Measurements from ENCODE around the gene SLC43A3.
A peak's percentile ranks its signal among the peaks of the same experiment; 100 is the strongest.

SLC43A3 gene

DNA sequence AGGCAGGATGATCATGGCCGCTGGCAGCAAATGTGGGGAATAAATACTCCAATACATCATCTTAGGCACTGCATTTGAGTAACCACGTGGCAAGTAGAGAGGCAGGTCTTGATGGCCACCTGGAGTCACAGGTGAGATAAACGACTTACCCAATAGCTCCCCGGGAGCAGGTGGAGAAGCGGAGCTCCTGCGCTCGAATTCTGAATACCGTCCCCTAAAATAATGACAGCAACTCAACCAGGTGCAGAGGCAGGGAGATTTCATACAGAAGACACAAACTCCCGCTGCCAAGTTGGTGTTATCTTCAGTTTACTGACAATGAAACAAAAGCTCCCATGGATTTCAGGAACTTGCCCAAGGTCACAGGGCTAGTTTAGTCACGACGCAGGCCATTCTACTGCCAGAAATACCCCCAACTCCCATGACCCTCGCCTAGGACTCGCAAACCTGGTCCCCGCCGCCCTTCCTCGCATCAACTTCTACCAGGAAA is 437 bp downstream of the SLC43A3 start:
- DNase-seq: peak; percentile 33

DNA sequence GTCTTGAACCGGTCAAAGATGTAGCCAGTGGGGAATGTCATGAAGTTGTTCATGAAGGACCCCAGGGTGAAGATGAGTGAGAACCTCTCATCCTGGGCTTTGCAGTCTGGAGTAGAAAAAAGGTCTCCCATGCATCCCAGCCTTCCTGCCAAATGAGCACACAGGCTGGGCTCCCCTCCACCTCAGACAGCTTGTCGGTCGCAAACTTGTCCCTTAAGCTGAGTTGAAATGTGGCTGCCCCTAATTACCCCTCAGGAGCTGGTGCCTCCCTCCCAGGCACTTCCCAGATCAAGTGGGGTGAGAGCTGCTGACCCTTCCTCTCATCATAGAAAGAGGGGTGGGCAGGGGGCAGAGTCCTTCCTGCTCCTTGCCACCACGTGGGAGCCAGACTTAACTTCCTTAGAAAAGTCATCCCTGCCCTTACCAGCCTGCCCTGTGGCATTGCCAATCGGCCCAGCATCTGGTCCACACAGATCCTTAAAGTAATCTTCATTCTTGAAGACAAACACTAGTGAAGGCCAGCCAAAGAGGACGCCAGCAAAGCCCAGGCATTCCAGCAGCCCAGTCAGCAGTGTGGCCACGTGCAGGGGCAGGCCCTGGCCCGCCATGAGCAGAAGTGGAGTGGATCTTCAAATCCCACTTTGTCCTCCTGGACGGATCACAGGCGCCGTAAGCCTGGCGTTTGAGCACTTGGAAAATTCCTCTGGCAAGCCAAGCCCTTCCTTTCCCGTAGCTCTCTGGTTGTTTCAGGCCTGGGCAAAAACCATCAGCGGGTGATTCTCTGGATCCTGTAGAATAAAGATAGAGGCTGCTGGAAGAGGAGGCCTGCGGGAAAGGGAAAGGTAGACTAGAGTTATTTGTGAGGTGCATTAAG is 1.1 kb downstream of the SLC43A3 start:
- peak; percentile 23 for DNase-seq

DNA sequence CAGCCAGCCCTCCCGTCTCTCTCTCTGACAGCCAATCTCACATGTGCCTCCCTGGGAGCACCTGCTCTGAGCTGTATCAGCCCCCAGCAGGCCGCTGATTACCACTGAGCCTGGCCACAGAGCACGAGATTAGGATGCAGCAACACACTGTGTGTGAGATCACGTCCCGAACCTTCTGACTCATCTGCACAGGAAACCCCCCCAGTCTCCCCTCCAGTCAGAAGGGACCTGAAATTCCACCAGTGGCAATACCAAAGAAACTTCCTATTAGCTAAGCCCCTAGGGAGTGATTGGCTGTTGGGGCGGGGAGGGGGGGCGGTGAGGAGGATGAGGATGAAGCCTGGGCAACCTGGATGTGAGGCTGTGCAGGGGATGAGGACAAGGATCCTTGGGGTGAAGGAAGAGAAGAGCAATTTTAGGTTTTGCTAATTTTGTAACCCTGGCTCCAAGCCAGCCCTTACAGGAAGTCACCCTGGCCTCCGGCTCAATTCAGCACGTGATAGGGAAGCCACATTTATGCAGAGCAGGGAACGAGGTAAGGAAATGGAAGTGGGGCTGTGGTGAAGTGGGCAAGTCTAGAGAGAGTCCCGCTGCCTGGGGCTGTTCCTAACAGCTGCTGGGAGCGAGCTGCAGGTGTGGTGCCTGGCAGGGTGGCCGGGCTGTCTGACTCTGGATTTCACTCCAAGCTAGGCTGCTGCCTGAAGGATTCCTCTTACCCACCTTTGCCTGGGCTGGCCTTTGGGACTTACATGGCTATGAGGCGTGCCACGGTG is 1.9 kb downstream of the SLC43A3 start:
- DNase-seq: peak; percentile 98

DNA sequence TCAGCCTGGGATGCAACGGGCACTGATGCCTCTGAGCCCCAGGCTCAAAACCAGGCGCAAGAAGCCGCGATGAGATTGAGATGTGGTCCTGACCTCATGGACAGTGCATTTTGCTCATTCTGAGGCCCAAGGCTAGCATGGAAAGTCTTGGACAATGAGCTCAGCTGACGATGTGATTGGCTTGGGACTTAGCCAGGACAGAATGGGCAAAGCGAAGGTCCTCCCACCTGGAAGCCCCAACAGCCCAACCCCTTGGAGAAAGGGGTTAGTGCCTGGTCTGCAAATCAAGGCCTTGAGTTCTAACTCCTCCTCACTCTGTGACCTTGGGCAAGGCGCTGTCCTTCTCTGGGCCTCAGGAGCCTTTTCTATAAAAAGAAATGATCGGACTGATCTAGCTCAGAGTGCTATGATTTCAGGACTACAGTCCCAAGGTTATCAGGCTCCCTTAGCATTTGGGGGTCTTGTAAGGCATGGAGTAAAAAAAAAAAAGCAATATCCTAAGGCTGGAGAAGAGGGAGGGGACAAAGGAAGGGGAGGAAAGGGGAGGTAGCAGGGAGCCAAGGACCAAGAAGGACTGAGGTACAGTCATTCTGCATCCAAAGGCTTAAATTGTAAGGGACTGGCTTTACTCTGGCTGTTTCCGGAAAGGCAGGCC is 2.7 kb downstream of the SLC43A3 start:
- DNase-seq: no peak

DNA sequence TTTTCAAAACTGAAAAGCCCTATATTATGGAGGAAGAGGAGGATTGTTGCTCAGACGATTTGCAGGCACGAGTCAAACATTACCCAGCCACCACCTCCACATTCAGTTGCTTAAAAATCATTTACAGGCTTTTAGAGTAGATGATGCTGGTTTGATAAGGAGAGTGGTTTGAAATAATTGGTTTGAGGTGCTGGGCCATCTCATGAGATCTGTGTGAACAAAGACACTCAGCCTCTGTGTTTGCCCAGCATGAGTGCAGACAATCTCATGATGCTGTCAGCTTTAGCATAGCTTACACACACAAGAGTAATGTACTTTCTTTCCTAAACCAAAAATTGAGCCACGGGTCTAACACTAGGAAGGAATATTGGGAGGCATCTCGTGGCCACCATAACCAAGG is 4.3 kb downstream of the SLC43A3 start:
- no peak for DNase-seq

DNA sequence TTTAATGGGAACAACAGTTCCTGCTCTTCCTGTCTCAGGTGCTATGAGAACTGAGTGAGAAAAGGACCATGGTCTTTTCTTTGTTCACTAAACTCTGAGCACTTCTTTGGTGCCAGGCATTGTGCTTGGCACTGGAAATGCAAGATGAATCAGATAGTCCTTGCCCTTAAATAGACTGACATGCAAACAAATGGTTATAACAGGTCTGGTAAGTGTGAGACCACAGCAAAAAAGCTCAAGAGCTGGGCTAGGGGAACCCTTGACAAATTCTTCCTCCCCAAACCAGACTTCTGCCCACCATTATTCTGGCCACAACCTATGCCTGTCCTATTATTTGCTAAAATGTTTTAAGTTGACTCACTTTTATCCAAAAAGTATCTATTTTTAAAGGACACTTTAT is 5.1 kb downstream of the SLC43A3 start:
- no peak for DNase-seq

DNA sequence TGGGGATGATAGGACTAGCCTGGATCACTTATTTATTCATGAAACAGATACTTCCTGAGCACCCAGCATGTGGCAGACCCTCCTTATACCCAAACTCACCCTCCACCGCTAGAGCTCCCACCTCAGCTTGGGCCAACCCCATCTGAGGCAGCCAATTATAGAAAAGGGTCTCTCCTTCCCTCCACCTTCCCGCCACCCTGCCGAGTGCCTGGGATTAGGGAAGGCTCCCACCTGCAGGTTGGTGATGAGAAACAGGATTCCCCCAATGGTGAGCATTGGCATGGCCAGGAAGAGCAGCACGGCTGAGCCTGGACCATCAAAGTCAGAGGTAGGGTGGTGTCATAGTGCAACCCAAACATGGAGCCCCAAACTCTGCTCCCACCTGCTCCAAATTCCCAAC is 5.9 kb downstream of the SLC43A3 start:
- no peak for DNase-seq

DNA sequence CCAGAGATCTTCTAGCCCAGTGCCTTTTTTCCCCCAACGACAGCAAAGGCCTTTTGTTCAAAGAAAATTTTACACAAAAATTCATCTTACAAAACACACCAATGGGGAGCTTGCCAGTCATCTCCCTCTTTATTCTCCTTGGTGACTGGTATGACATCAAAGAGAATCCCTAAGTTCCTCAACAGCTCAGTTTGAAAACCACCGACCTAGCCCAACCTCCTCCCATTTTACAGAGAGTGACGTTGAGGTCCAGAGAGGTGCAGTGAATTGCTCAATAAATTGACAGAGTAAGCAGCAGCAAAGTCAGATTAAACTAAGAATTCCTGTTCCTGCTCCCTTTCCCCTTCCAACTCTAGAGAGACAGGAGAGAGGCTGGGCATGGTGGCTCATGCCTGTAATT is 7.8 kb downstream of the SLC43A3 start:
- no peak for DNase-seq

DNA sequence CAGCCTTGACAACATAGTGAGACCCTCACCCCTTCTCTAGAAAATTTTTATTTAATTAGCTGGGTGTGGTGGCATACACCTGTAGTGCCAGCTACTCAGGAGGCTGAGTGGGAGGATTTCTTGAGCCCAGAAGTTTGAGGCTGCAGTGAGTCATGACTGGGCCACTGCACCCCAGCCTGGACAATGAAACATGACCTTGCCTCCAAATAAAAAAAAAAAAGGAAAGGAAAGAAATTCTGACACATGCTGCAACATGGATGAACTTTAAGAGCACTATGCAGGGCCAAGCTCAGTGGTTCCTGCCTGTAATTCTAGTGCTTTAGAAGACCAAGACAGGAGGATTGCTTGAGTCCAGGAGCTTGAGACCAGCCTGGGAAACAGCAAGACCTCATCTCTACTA is 8.8 kb downstream of the SLC43A3 start:
- no peak for DNase-seq

DNA sequence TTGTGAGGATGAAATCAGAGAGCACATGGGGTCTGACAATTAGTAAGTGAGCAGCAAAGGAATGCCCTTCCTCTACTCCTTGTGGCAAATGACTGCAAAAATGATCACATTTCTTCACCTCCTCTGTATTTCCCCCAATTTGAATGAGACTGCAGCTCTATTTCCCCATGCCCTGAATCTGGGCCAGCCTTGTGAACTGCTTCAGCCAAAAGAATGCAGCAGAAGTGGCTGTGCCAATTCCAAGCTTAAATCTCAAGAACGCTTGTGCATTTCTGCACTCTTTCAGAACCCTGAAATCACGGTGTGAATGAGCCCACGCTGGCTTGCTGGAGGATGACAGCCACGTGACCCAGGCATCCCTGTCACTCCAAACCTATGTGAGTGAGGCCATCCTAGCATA is 9.9 kb downstream of the SLC43A3 start:
- no peak for DNase-seq

DNA sequence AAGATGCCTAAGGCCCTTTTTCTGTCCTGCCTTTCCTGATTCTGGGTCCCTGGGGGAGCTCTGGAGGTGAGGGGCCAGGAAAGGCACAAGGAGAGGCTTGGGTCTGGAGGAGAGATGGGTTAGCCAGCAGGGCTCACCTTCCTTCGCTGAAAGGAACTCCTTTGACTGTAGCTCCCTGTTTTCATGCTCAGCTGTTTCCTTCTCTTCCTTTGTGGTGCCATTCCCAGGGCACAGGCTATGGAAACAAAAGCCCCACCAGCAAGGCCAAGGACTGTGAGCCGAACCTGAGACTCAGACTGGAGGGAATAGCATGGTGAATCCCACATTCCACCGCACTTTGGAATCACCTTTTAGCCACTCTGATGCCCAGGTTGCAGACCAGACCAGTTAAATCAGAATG is 10.5 kb downstream of the SLC43A3 start:
- no peak for DNase-seq

DNA sequence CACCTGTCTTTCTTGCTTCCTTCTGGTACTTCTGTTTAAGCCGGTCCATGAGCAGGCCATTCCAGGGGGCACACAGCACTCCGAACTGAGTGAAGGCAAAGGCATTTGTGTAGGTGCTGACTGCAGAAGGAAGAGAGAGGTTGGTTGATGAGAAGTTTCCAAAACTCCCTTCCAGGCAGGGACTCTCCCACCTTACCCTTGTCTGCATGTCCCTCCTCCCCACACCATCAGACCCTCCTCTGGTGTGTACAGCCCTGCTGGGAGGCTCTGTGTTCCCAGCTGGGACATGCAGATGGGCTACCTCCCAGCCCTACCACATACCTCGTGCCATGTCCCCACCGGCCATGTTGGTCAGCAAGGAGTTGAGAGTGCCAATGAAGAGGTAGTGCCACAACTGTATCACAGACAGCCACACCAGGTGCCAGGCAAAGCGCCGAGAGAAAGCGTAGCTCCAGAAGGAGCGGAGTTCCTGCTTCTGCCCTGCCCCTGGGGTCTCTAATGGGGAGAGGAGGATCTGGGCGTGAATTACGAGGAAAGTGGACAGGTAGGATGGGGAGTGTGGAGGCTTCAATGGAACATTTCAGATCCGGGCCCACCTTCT is 12.2 kb downstream of the SLC43A3 start:
- DNase-seq: no peak

DNA sequence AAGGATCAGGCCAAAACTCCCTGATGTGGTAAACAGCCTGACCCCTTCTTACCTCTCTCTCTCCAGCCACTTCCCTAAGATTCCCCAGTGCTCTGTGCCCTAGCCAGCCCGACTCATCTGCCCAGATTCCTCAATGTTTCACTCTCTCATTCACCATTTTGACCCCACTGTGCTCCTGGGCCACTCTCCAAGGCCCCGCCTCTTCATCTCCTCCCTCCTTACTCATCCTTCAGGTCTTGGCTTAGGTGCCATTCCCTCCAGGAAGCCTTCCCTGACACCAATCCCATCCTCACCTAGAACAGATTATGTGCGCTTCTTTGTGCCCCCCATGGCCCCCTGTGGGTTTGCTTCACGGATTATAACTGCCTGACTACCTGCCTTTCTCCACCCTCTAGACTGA is 13.2 kb downstream of the SLC43A3 start:
- DNase-seq: no peak

DNA sequence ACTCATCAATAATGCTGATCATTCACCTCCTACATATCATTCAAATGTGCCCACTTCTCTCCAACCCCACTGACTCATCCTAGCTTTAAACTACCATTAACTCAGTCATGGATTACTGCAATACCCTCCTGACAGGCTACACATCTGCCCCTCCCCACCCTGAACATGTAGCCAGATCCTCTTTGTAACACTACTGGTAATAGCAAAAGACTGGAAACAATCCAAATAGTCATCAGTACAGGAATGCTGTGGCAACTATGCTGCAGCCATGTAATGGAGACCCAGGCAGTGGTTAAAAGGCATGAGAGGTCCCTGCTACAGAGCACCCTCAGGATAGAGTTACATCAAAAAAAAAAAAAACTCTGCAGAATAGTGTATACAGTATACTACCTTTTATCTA is 16.6 kb downstream of the SLC43A3 start:
- DNase-seq: no peak

DNA sequence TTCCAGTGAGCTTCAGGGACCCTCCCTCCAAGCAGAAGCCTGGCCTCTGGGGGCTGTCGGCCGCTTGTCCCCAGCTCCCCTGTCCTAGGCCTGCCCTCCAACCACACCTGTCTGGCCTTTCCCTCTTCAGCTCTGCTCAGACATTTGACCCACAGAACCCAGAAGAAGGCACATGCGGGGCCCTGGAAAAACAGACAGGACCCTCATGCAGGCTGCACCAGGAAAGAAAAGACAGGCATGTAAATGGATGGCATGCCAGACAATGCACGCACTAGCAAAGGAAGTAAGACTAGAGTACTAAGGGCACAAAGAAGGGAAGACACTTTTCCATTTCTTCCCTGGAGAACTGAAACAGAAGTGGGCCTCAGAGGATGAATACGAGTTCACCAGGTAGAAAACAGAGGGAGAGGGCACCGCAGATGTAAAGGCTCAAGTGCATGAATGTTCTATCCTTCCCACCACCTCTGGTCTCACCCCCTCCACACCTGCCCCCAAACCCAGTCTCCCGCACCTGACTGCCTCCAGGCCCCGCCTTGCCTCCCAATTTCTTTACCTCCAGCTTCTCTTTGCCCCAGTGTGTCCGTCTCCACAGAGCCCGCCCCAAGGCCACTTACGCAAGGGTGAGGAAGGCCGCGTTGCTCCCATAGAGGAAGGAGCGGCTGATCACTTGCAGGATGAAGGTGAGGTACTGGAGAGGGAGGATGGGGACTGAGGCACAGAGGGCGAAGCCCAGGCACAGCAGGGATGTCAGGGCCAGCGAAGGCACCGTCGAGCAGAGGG is 17.4 kb downstream of the SLC43A3 start:
- no peak for DNase-seq

DNA sequence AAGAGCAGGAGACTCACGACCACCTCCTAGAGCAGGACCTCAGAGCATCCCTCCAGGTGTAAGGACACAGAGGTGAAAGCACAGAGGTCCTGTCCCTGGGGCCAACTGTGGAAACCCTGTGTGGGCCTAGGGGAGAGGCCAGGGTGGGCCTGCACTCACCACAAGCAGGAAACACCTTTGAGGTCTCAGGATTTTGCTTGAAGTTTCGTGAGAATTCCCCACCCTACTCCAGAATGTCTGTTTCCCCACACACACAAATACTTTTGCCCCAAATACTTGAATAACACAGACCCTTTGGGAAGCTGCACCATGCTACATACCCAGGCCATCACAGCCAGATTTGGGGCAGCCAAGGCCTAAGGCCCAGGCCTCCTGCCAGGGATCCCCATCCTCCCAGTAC is 18.1 kb downstream of the SLC43A3 start:
- no peak for DNase-seq

DNA sequence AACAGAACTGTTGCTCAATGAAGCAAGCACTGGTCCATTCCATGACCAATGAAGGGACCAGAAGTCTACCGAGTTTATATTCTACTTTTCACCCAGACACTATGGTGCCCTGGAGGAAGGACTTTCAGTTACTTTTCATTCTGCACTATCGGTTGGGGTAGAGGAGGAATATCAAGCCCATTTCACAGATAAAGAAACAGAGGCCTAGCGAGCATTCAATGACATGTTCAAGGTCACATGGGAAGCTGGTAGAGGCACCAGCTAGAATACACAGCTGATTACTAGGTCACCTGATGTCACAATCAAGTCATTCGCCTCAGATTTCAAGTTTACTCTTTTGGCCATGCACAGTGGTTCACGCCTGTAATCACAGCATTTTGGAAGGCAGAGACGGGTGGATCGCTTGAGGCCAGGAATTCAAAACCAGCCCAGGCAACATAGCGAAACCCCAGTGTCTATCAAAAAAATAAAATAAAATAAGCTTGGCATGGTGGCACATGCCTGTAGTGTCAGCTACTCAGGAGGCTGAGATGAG is 18.9 kb downstream of the SLC43A3 start:
- no peak for DNase-seq

DNA sequence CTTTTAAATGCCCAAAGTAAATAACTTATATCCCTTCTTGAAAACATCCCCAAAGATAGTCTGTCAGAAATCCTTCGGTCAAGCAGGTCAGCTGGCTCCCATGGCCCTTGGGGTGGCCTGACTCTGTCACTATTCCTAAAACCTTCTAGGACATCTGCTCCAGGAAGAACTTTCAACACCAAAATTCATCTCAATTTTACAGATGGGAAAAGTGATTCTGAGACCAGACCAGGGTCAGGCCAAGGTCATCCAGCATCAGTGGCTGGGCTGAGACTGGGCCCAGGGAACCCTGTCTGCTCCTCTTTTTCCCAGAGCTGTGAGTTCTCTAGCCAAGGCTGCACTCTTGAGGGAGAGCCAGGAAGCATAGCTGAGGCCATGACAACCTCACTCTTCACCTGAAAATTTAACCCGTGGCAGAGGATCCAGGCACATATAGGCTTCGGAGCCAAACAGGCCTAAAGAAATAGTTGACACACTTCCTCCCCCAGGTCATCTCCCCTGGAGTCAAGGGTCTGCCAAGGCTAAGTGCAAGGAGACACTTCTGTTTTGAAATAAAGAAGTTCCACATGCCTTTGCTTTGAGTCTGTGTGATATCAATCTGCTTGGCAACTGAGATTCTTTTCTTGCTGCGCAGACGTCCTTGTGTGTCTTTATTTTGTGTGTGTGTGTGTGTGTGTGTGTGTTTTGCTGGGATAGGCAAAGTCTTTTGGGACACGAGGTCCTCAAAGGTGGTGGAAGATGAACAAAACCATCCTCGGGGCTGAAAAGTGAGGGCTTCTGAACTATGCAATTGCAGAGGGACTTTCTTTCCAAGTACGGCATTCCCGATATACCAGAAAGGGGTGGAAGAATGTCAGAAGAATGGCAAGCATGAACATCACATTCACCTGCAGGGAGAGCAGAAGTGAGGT is 19.7 kb downstream of the SLC43A3 start:
- no peak for DNase-seq

DNA sequence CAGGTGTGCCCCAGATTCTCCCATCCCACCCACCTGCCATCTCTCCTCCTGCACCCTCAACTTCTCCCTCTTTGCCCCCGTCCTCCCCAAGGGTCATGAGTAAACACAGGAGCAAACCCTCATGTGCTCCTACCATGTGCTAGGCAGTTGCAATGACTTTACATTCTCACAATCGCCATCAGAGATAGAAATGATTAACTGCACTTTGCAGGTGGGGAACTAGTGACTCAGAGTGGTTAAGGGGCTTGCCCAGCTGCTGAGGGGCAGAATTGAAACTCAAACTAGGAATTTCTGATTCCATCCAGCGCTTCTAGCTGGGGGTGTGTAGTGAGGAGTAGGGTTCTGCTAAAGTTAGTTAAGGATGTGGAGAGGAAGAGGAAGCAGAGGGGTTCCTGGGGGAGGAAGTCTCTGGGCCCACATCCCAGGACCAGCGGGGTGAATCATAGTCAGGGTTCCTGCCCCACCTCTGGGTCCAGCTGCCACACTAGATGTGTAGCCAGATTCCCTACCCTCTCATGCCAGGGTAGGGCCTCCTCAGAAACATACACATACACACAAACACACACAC is 20.5 kb downstream of the SLC43A3 start:
- peak; percentile 74 for DNase-seq

DNA sequence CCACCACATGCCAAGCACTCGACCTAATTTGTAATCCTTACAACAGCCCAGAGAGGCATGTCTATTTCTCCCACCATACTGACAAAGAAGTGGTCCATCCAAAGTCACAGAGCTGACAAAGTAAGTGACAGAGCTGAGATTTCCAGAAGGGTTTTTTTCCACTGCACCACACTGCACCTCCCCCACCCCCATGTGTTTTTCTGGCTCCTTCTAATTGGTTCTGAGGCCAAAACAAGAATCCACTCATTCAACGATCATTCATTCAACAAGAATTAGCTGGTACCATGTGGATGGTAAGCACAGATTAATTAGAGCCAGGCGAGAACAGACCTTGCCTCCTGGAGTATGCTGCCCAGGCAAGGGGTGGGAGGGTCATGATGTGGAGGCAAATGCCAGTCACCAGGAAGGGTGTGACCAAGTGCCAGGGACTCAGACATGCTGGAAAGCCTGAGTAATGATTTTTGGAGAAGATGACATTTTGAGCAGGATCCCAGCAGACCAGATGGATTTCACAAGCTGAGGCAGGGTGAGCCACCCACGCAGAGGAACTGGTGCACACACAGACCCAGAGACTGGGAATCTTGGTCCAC is 21.6 kb downstream of the SLC43A3 start:
- DNase-seq: no peak
